ENCODE measurements around the gene TOB2.
A peak's percentile ranks its signal among the peaks of the same experiment; 100 is the strongest.

Gene TOB2

GRCh38 chr22:41470886-41471285, 24.3 kb upstream of the TOB2 start:
- H3K36me3 ChIP-seq (ENCODE audit: low read length), result peaks cover 8% of the 10 kb centered on the region; the same call in 1 of the 2 replicates

DNA sequence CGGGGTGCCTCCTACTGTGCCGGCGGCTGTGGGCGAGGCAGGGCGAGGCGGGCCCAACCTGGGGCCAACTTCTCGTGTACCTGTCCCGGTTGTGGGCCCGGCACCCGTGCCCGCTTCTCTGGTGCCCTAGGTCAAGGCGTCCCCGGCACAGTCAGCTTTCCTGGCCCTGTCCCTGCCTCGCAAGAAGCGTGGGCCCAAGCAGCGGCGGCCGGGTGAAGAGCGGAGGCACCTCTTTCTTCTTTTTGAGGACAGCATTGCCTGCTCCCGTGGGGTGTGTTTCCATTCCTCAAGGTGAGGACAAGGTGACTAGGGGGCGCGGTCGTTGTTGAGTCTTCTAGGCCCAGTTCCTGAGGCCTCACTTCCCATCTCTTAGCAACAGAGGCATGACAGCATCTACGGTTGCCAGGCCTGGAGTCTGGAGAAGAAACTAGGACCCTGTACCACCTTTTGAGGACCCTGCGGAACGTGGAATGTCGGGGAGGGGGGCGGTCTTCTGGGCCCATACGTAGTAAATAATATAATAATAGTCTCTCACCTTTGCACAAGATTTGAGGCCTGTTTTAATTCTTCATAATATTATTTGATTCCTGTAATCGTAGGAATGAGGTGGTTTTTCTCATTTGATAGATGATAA, 22.7 kb upstream of the TOB2 start:
- Histone ChIP-seq H3K36me3 (ENCODE audit: low read length) (peaks cover 13% of the 10 kb centered on the region; the same call in 1 of the 2 replicates), H3F3A (ENCODE audit: insufficient read depth) (no peaks in the 10 kb centered on the region), H3K9ac (ENCODE audit: low read length) (peak overlapping the region; percentile 77), H3K4me3 (ENCODE audit: insufficient read depth, low read length, poor library complexity, severe bottlenecking) (peak overlapping the region; percentile 95), H3K9me3 (ENCODE audit: insufficient read depth, low read length) (no peaks in the 10 kb centered on the region), H3K9me2 (replicated peaks; ENCODE audit: insufficient read depth, low read length) (no peaks in the 10 kb centered on the region), H4K20me1 (ENCODE audit: low read depth, low read length) (no peaks in the 10 kb centered on the region), H2AFZ (ENCODE audit: low read depth, low read length, severe bottlenecking) (peak overlapping the region; percentile 79), H3K27ac (ENCODE audit: low read depth, low read length) (peak overlapping the region; percentile 83; the same call in 1 of the 2 replicates), H3K27me3 (ENCODE audit: low read length) (no peaks in the 10 kb centered on the region), H3K4me2 (ENCODE audit: low read depth, low read length, poor library complexity, severe bottlenecking) (peak overlapping the region; percentile 84), H3K79me2 (ENCODE audit: insufficient read depth, low read length) (peaks cover 81% of the 10 kb centered on the region)
- no peak for TF ChIP-seq EZH2phosphoT487 (conservative IDR thresholded peaks at IDR 0.05; ENCODE audit: low read length)

More at GRCh38 chr22:41470886-41471285, 24.3 kb upstream of the TOB2 start:
- Histone ChIP-seq H3K9ac (ENCODE audit: low read length) (no peak overlapping the region), H3K79me2 (ENCODE audit: insufficient read depth, low read length) (peaks cover 87% of the 10 kb centered on the region), H3K4me3 (ENCODE audit: insufficient read depth, low read length, poor library complexity, severe bottlenecking) (no peak overlapping the region), H3K9me3 (ENCODE audit: insufficient read depth, low read length) (no peaks in the 10 kb centered on the region), H2AFZ (ENCODE audit: low read depth, low read length, severe bottlenecking) (no peak overlapping the region), H3F3A (ENCODE audit: insufficient read depth) (no peaks in the 10 kb centered on the region), H3K4me2 (ENCODE audit: low read depth, low read length, poor library complexity, severe bottlenecking) (peak overlapping the region; percentile 1), H3K27me3 (ENCODE audit: low read length) (no peaks in the 10 kb centered on the region), H4K20me1 (ENCODE audit: low read depth, low read length) (no peaks in the 10 kb centered on the region), H3K9me2 (replicated peaks; ENCODE audit: insufficient read depth, low read length) (no peaks in the 10 kb centered on the region), H3K27ac (ENCODE audit: low read depth, low read length) (no peak overlapping the region)
- TF ChIP-seq, protein P1, sequence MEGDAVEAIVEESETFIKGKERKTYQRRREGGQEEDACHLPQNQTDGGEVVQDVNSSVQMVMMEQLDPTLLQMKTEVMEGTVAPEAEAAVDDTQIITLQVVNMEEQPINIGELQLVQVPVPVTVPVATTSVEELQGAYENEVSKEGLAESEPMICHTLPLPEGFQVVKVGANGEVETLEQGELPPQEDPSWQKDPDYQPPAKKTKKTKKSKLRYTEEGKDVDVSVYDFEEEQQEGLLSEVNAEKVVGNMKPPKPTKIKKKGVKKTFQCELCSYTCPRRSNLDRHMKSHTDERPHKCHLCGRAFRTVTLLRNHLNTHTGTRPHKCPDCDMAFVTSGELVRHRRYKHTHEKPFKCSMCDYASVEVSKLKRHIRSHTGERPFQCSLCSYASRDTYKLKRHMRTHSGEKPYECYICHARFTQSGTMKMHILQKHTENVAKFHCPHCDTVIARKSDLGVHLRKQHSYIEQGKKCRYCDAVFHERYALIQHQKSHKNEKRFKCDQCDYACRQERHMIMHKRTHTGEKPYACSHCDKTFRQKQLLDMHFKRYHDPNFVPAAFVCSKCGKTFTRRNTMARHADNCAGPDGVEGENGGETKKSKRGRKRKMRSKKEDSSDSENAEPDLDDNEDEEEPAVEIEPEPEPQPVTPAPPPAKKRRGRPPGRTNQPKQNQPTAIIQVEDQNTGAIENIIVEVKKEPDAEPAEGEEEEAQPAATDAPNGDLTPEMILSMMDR (IDR thresholded peaks at IDR 0.05; ENCODE audit: insufficient read depth, low read length, poor library complexity, severe bottlenecking), result no peak
- TF ChIP-seq EZH2phosphoT487 (conservative IDR thresholded peaks at IDR 0.05; ENCODE audit: low read length), result no peak

DNA sequence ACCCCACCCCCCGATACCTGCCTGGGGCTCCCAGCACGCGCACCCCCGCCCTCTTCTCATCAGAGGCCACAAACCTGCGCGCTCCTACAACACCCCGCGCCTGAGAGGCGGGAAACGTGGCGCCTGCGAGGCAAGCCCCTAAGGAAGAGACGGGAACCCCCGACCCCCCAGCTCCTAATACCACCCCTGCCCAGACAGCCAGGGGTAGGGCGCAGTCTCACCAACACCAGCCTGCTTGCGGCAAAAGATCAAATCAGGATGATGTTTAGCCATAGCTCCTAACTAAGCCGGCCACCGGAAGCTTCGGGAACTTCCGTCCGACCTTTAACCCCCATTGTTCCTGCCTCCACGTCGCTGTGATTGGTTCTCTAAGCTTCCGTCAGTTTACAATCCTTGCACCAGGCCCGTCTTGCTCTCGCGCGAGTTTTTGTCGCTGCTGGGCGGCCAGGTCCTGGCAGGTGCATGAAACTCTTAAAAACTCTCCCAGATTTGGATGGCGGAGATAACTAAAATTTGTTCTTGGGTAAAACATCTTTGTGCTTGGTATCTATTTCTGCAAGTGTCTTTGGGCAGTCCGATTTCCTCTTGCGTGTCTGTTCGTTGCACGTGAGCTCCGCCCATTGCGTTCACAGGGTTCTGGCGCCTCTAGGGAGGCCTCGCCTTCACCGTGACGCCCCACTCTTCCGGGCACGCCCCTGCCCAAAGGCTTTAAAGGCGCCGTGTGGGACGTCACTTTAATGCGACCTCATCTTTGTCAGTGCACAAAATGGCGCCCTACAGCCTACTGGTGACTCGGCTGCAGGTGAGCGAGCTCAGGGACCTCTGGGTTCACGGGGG, 22.0 kb upstream of the TOB2 start, which contains the start of the genes ACO2 and PHF5A:
ACO2 (plus strand) TSS at position 737 of the 837 bp plus-strand sequence; CDS start at position 767, 30 bp downstream.
PHF5A (minus strand) TSS at position 312 of the 837 bp plus-strand sequence; CDS start at position 273, 39 bp downstream.
- Histone ChIP-seq H3K9me2 (replicated peaks; ENCODE audit: insufficient read depth, low read length) (no peaks in the 10 kb centered on the region), H3K9me3 (ENCODE audit: insufficient read depth, low read length) (no peaks in the 10 kb centered on the region), H3K79me2 (ENCODE audit: insufficient read depth, low read length) (peaks cover 81% of the 10 kb centered on the region), H3K27ac (ENCODE audit: low read depth, low read length) (peak within 1 kb of the TSS; percentile 83), H3K36me3 (ENCODE audit: low read length) (peaks cover 18% of the 10 kb centered on the region; the same call in 1 of the 2 replicates), H3K9ac (ENCODE audit: low read length) (peak within 1 kb of the TSS; percentile 77), H2AFZ (ENCODE audit: low read depth, low read length, severe bottlenecking) (peak within 1 kb of the TSS; percentile 79), H3K27me3 (ENCODE audit: low read length) (no peaks in the 10 kb centered on the region), H3K4me2 (ENCODE audit: low read depth, low read length, poor library complexity, severe bottlenecking) (peak within 1 kb of the TSS; percentile 84), H3K4me3 (ENCODE audit: insufficient read depth, low read length, poor library complexity, severe bottlenecking) (peak within 1 kb of the TSS; percentile 95), H3F3A (ENCODE audit: insufficient read depth) (no peaks in the 10 kb centered on the region), H4K20me1 (ENCODE audit: low read depth, low read length) (no peaks in the 10 kb centered on the region)
- TF ChIP-seq, protein P1 (IDR thresholded peaks at IDR 0.05; ENCODE audit: insufficient read depth, low read length, poor library complexity, severe bottlenecking), result no peak
- TF ChIP-seq EZH2phosphoT487 (conservative IDR thresholded peaks at IDR 0.05; ENCODE audit: low read length), result no peak
